Psoas muscle (tissue), 8 donors: ENCODE data around the gene LBR. TPM values are rescaled to one million over a fixed set of nuclear protein-coding genes. Genes with fewer than 3 reads are reported as not detected.

Experiments
- ATAC-seq, 4 donors: fragments of 200-7000 bp; cut with Tn5 transposase; one replicate each; pipeline ENCODE4 v1.9.1; 2020; ENCODE audit warnings: moderate library complexity in 3 of 4, mild to moderate bottlenecking in 2 of 4
- DNase-seq, 2 donors: peaks; one replicate each; pipeline ENCODE4 v3.0.0-alpha.2; 2020
- H3K27ac ChIP-seq: fragments of 200-600 bp; one replicate; pipeline ENCODE4 v1.8.0; 2022
- H3K27me3 ChIP-seq, 3 donors: fragments of 200-600 bp in 1 of 3; one replicate each; pipeline versions ENCODE4 v1.6.1 to v1.8.0; 2013 to 2022; ENCODE audit warnings: low read length in 2 of 3, mild to moderate bottlenecking in 2 of 3, moderate library complexity in 1 of 3; ENCODE audit not compliant: insufficient read depth in 3 of 3
- H3K36me3 ChIP-seq, 2 donors: fragments of 200-600 bp in 1 of 2; one replicate each; pipeline versions ENCODE4 v1.6.1 to v1.8.0; 2013 to 2022; ENCODE audit warnings: low read depth in 1 of 2, mild to moderate bottlenecking in 1 of 2, moderate library complexity in 1 of 2; ENCODE audit not compliant: insufficient read depth in 1 of 2
- H3K4me1 ChIP-seq: fragments of 200-600 bp; one replicate; pipeline ENCODE4 v1.8.0; 2022
- H3K4me3 ChIP-seq: fragments of 200-600 bp; one replicate; pipeline ENCODE4 v1.8.0; 2022; ENCODE audit warnings: mild to moderate bottlenecking
- H3K9me3 ChIP-seq: fragments of 200-600 bp; one replicate; pipeline ENCODE4 v1.8.0; 2022
- WGBS, 3 donors: extraction: QIAGEN DNeasy Blood & Tissue Kit; methylation state at CpG; one replicate each; pipeline versions ENCODE4 v1.1.6 to v1.1.7; 2013; 5-methylcytosine and 5-hydroxymethylcytosine counted together
- intact Hi-C, 2 donors: fragments of 100-400 bp; cut with DNase I; formaldehyde crosslinking; loops; one replicate each; pipeline versions ENCODE4 v1.11.0 to v1.14.2; 2022
- polyA plus RNA-seq, 3 donors: library from polyadenylated mRNA; stranded (reverse); fragments of 200-250 nt; gene quantifications; one replicate each; pipeline ENCODE4 v1.2.3, GENCODE V29; 2013
- total RNA-seq, 4 donors: library from RNA; stranded (reverse); fragmentation: NEBNext Ultra II Directional in 2 of 4; extraction: Animal tissue kit (Norgen Biotek cat#: 25700) in 2 of 4; gene quantifications; one replicate each; pipeline versions ENCODE4 v1.2.1 to v1.2.4, GENCODE V29; 2021 to 2023
- TF ChIP-seq, protein P1 (sequence below): fragments of 200-600 bp; IDR thresholded peaks from one replicate; pipeline ENCODE4 v1.8.0; 2022; ENCODE audit warnings: antibody characterized with exemption
- donor health status: healthy with polysubstance abuse.
- donor health status: DM: no; HTN: no; CAD: no; lungs with moderate emphysema.
- donor health status: Bipolar disorder and iron deficiency.
- donor health status: healthy.
- donor health status: DM: yes; HTN: yes; CAD: no.
- donor health status: DM: no; HTN: no; CAD: no.
- donor health status: DM: no; HTN: no; CAD: no.
- donor health status: DM: yes; HTN: yes; CAD: no.

Gene LBR
- total and polyA plus RNA-seq, 7 donors: 6.8 to 22.8 (median 14.6) TPM

- Histone ChIP-seq H3K9me3 (no peaks in the 10 kb centered on the region), H3K27ac (no peak overlapping the region), H3K36me3 (no peaks in the 10 kb centered on the region), H3K4me1 (peaks cover 3% of the 10 kb centered on the region), H3K27me3 (no peaks in the 10 kb centered on the region), H3K4me3 (no peak overlapping the region)
- TF ChIP-seq, protein P1, sequence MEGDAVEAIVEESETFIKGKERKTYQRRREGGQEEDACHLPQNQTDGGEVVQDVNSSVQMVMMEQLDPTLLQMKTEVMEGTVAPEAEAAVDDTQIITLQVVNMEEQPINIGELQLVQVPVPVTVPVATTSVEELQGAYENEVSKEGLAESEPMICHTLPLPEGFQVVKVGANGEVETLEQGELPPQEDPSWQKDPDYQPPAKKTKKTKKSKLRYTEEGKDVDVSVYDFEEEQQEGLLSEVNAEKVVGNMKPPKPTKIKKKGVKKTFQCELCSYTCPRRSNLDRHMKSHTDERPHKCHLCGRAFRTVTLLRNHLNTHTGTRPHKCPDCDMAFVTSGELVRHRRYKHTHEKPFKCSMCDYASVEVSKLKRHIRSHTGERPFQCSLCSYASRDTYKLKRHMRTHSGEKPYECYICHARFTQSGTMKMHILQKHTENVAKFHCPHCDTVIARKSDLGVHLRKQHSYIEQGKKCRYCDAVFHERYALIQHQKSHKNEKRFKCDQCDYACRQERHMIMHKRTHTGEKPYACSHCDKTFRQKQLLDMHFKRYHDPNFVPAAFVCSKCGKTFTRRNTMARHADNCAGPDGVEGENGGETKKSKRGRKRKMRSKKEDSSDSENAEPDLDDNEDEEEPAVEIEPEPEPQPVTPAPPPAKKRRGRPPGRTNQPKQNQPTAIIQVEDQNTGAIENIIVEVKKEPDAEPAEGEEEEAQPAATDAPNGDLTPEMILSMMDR: no peak
- WGBS, 3 donors: 75 to 86% (median 75%) methylated on average over 4 of the region's 4 CpGs
- intact Hi-C loops: no loop called here
- DNase-seq (no peak), ATAC-seq (no peak)
These were observed 12.8 kb upstream of the LBR start for GRCh38 chr1:225440380-225441221.

DNA sequence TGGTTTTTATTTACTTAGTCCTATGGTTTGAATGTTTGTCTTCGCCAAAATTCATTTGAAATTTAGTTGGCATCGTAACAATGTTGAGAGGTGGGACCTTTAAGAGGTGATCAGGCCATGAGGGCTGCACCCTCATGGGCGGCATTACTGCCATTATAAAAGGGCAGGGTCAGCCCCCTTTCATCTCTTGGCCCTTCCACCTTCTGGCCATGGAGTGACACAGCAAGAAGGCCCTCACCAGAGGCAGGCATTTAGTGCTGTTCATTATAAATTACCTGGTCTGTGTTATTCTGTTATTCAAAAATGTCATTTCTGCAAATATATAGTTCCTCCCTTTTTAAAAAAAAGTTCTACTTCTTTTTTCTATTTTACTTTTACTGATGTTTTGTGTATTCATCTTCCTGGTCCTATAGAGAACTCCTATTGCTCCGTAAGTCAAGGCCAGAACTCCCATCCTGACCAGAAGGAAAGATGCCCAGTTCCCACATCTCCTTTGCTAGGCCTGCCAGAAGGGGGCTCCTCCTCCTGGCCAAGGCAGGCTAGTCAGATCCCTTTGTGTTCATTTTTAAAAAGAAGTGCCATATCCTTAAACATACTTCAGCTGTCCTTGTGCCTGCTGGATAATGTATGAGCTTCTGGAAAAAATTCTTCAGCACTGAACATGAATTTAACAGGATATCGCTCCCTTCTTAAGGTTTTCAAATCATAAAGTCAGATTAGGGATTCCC lies 10.0 kb upstream of the LBR start:
- no peaks in the 10 kb centered on the region for H3K9me3 ChIP-seq
- no peaks in the 10 kb centered on the region for H3K36me3 ChIP-seq
- no peak overlapping the region for H3K4me3 ChIP-seq
- intact Hi-C loops: no loop called here
- WGBS, 3 donors: 85 to 86% (median 86%) methylated on average over 5 of the region's 5 CpGs
- H3K4me1 ChIP-seq: no peaks in the 10 kb centered on the region
- no peak overlapping the region for H3K27ac ChIP-seq
- TF ChIP-seq, protein P1: peak; percentile 20
- H3K27me3 ChIP-seq: no peaks in the 10 kb centered on the region
- ATAC-seq (no peak), DNase-seq (no peak)

DNA sequence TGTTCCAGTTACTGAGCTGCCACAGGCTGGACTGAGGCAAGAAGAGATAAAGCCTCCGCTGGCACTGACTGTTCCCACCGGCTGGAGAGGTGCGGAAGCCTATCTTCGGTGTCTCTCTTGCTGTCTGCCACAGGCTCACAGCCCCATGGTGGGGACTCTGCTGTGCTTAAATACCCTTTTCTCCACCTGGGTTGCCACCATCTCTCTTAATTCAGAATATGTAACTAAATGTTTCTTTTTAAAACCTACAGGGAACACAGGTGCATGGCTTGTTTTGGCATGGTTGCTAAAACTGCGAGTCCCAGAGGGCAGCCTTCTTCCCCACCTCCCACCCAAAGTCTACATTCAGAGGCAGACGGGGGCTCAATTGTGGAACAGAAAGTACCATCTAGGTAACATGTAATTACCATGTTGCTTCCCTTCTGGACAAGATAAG lies 8.1 kb upstream of the LBR start:
- Histone ChIP-seq H3K27ac (no peak overlapping the region), H3K4me3 (no peak overlapping the region), H3K9me3 (no peaks in the 10 kb centered on the region), H3K4me1 (no peaks in the 10 kb centered on the region), H3K36me3 (no peaks in the 10 kb centered on the region), H3K27me3 (no peaks in the 10 kb centered on the region)
- DNase-seq (no peak), ATAC-seq (no peak)
- TF ChIP-seq, protein P1: no peak
- intact Hi-C loops: no loop called here
- 68 to 72% (median 69%) methylated on average over 6 of the region's 6 CpGs for WGBS, 3 donors

DNA sequence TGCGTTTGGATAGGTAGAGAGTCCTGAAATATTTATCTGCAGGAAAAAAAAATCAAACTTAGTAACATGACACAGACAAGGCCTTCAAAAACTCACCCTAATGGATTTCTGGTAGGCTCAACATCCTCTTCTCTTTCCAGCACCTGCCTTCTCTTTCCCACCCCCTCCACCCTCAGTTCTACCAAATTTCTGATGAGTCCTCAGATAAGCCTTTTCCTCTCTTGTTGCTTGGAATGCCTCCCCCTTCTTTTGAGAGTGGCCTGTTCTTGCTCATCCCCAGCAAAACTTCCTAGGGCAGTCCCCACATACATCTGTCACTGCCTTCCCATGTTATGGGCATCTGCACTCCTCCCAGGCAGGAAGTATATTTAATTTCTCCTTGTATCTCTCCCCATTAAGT lies 7.6 kb upstream of the LBR start:
- H3K36me3 ChIP-seq: no peaks in the 10 kb centered on the region
- intact Hi-C loops: no loop called here
- DNase-seq (no peak), ATAC-seq (no peak)
- H3K27me3 ChIP-seq: no peaks in the 10 kb centered on the region
- WGBS, 3 donors: 91 to 100% (median 96%) methylated on average over 1 of the region's 1 CpG
- no peak overlapping the region for H3K27ac ChIP-seq
- no peaks in the 10 kb centered on the region for H3K4me1 ChIP-seq
- TF ChIP-seq, protein P1: no peak
- H3K9me3 ChIP-seq: no peaks in the 10 kb centered on the region
- H3K4me3 ChIP-seq: no peak overlapping the region
